Activated T-helper 2 cell treated with anti-CD3 and anti-CD28 coated beads, Interferon-gamma antibody, Interleukin-2, Interleukin-4, amounts not matched to agents 10 μg/mL and 5 μg/mL and 100 μg/mL, durations not matched to agents 14 hours and 24 hours and 36 hours (primary cell): ENCODE results near the gene KYNU. TPM values are rescaled to one million over a fixed set of nuclear protein-coding genes. Genes with fewer than 3 reads are reported as not detected.

Source experiments
- DNase-seq: peaks from one replicate; pipeline ENCODE4 v3.0.0; 2021; ENCODE audit warnings: low spot score
- H3K27ac Mint-ChIP-seq: one replicate; pipeline ENCODE4 v1.8.0; 2021; ENCODE audit warnings: mixed read lengths
- H3K27me3 Mint-ChIP-seq: one replicate; pipeline ENCODE4 v1.8.0; 2021; ENCODE audit warnings: low read depth, mixed read lengths
- H3K36me3 Mint-ChIP-seq: one replicate; pipeline ENCODE4 v1.8.0; 2021; ENCODE audit warnings: low read depth, mixed read lengths
- H3K4me1 Mint-ChIP-seq: one replicate; pipeline ENCODE4 v1.8.0; 2021; ENCODE audit warnings: low read depth, mixed read lengths
- H3K4me3 Mint-ChIP-seq: one replicate; pipeline ENCODE4 v1.8.0; 2021; ENCODE audit warnings: low read depth, mild to moderate bottlenecking, moderate library complexity, mixed read lengths
- H3K9me3 Mint-ChIP-seq: one replicate; pipeline ENCODE4 v1.8.0; 2021; ENCODE audit warnings: mixed read lengths
- intact Hi-C: fragments of 100-400 bp; cut with micrococcal nuclease; formaldehyde crosslinking; loops from one replicate; pipeline ENCODE4 v1.15.1; 2023
- total RNA-seq: library from RNA; stranded (reverse); gene quantifications from 2 replicates; pipeline ENCODE4 v1.2.3, GENCODE V29; 2022

The KYNU gene
- total RNA-seq, 1 donor from 2014 or later = not detected

- no peak for DNase-seq
- Mint-ChIP-seq H3K4me1 (no peaks in the 10 kb centered on the region), H3K36me3 (no peaks in the 10 kb centered on the region), H3K4me3 (no peak overlapping the region), H3K9me3 (no peaks in the 10 kb centered on the region), H3K27ac (no peak overlapping the region), H3K27me3 (peaks cover 18% of the 10 kb centered on the region)
- intact Hi-C loops = no loop called here
These were observed 109.6 kb downstream of the KYNU start for GRCh38 chr2:142987044-142987443.

- DNase-seq = no peak
- H3K27me3 Mint-ChIP-seq = peaks cover 13% of the 10 kb centered on the region
- no peak overlapping the region for H3K4me3 Mint-ChIP-seq
- no peaks in the 10 kb centered on the region for H3K36me3 Mint-ChIP-seq
- H3K9me3 Mint-ChIP-seq = no peaks in the 10 kb centered on the region
- no peaks in the 10 kb centered on the region for H3K4me1 Mint-ChIP-seq
- intact Hi-C loops = no loop called here
- H3K27ac Mint-ChIP-seq = no peak overlapping the region
These were observed 112.1 kb downstream of the KYNU start for GRCh38 chr2:142989273-142990204.

- no peaks in the 10 kb centered on the region for H3K4me1 Mint-ChIP-seq
- no peak overlapping the region for H3K4me3 Mint-ChIP-seq
- H3K9me3 Mint-ChIP-seq = no peaks in the 10 kb centered on the region
- DNase-seq = no peak
- H3K36me3 Mint-ChIP-seq = no peaks in the 10 kb centered on the region
- H3K27ac Mint-ChIP-seq = no peak overlapping the region
- intact Hi-C loops = no loop called here
- H3K27me3 Mint-ChIP-seq = peaks cover 17% of the 10 kb centered on the region
These were observed 113.8 kb downstream of the KYNU start for GRCh38 chr2:142991295-142991694.

GRCh38 chr2:142992840-142993239 lies 115.4 kb downstream of the KYNU start:
- no peak overlapping the region for H3K27ac Mint-ChIP-seq

GRCh38 chr2:142993771-142994170 lies 116.3 kb downstream of the KYNU start:
- intact Hi-C loops = no loop called here
- no peak overlapping the region for H3K4me3 Mint-ChIP-seq

More at GRCh38 chr2:142992840-142993239, 115.4 kb downstream of the KYNU start:
- Mint-ChIP-seq H3K27me3 (peaks cover 24% of the 10 kb centered on the region), H3K4me1 (no peaks in the 10 kb centered on the region), H3K4me3 (no peak overlapping the region), H3K9me3 (no peaks in the 10 kb centered on the region), H3K36me3 (no peaks in the 10 kb centered on the region)
- DNase-seq = no peak
- intact Hi-C loops = no loop called here

GRCh38 chr2:142994665-142995064 lies 117.2 kb downstream of the KYNU start:
- intact Hi-C loops = no loop called here
- Mint-ChIP-seq H3K4me1 (no peaks in the 10 kb centered on the region), H3K36me3 (no peaks in the 10 kb centered on the region), H3K27me3 (peaks cover 29% of the 10 kb centered on the region), H3K27ac (no peak overlapping the region), H3K4me3 (no peak overlapping the region), H3K9me3 (no peaks in the 10 kb centered on the region)
- DNase-seq = no peak

More at GRCh38 chr2:142993771-142994170, 116.3 kb downstream of the KYNU start:
- Mint-ChIP-seq H3K27me3 (peaks cover 24% of the 10 kb centered on the region), H3K4me1 (no peaks in the 10 kb centered on the region), H3K9me3 (no peaks in the 10 kb centered on the region), H3K27ac (no peak overlapping the region), H3K36me3 (no peaks in the 10 kb centered on the region)
- no peak for DNase-seq

- no peaks in the 10 kb centered on the region for H3K36me3 Mint-ChIP-seq
- H3K4me1 Mint-ChIP-seq = no peaks in the 10 kb centered on the region
- H3K9me3 Mint-ChIP-seq = no peaks in the 10 kb centered on the region
- no peak overlapping the region for H3K27ac Mint-ChIP-seq
- intact Hi-C loops = no loop called here
- peaks cover 32% of the 10 kb centered on the region for H3K27me3 Mint-ChIP-seq
- no peak for DNase-seq
- H3K4me3 Mint-ChIP-seq = no peak overlapping the region
These were observed 119.8 kb downstream of the KYNU start for GRCh38 chr2:142997231-142997630.

- H3K27ac Mint-ChIP-seq = no peak overlapping the region
- intact Hi-C loops = no loop called here
- H3K4me3 Mint-ChIP-seq = no peak overlapping the region
- H3K4me1 Mint-ChIP-seq = no peaks in the 10 kb centered on the region
- H3K36me3 Mint-ChIP-seq = no peaks in the 10 kb centered on the region
- no peaks in the 10 kb centered on the region for H3K9me3 Mint-ChIP-seq
- peaks cover 28% of the 10 kb centered on the region for H3K27me3 Mint-ChIP-seq
- DNase-seq = no peak
These were observed 123.1 kb downstream of the KYNU start for GRCh38 chr2:143000599-143000998.

GRCh38 chr2:143001501-143001900 lies 124.0 kb downstream of the KYNU start:
- no peaks in the 10 kb centered on the region for H3K9me3 Mint-ChIP-seq
- no peak overlapping the region for H3K4me3 Mint-ChIP-seq
- no peak overlapping the region for H3K27ac Mint-ChIP-seq
- intact Hi-C loops = no loop called here
- H3K36me3 Mint-ChIP-seq = no peaks in the 10 kb centered on the region
- H3K27me3 Mint-ChIP-seq = peaks cover 24% of the 10 kb centered on the region
- no peak for DNase-seq
- no peaks in the 10 kb centered on the region for H3K4me1 Mint-ChIP-seq

- Mint-ChIP-seq H3K4me1 (no peaks in the 10 kb centered on the region), H3K4me3 (no peak overlapping the region), H3K27ac (no peak overlapping the region), H3K9me3 (no peaks in the 10 kb centered on the region), H3K36me3 (no peaks in the 10 kb centered on the region), H3K27me3 (peaks cover 24% of the 10 kb centered on the region)
- intact Hi-C loops = no loop called here
- no peak for DNase-seq
These were observed 138.2 kb downstream of the KYNU start for GRCh38 chr2:143015656-143016055.

GRCh38 chr2:143026411-143027054 lies 149.1 kb downstream of the KYNU start:
- Mint-ChIP-seq H3K36me3 (no peaks in the 10 kb centered on the region), H3K27ac (no peak overlapping the region), H3K9me3 (no peaks in the 10 kb centered on the region), H3K27me3 (peaks cover 22% of the 10 kb centered on the region), H3K4me1 (peaks cover 8% of the 10 kb centered on the region), H3K4me3 (no peak overlapping the region)
- intact Hi-C loops = no loop called here
- DNase-seq = no peak

GRCh38 chr2:143029141-143029540 lies 151.7 kb downstream of the KYNU start:
- Mint-ChIP-seq H3K4me3 (no peak overlapping the region), H3K36me3 (no peaks in the 10 kb centered on the region), H3K9me3 (no peaks in the 10 kb centered on the region), H3K27ac (no peak overlapping the region), H3K27me3 (peaks cover 16% of the 10 kb centered on the region), H3K4me1 (peaks cover 8% of the 10 kb centered on the region)
- no peak for DNase-seq
- intact Hi-C loops = no loop called here

GRCh38 chr2:143030127-143030526 lies 152.7 kb downstream of the KYNU start:
- no peak overlapping the region for H3K4me3 Mint-ChIP-seq
- peaks cover 8% of the 10 kb centered on the region for H3K4me1 Mint-ChIP-seq
- H3K36me3 Mint-ChIP-seq = no peaks in the 10 kb centered on the region
- no peak overlapping the region for H3K27ac Mint-ChIP-seq
- H3K27me3 Mint-ChIP-seq = peaks cover 9% of the 10 kb centered on the region
- H3K9me3 Mint-ChIP-seq = no peaks in the 10 kb centered on the region
- intact Hi-C loops = loop anchor here (5.0 kb wide), 1 partner anchor 52 kb away; no protein-coding TSS in a partner anchor
- no peak for DNase-seq
